GM12892 (cell line): Measurements from ENCODE around the gene UNCX.

Experiments used
- DNase-seq: peaks from one replicate; pipeline ENCODE4 v3.0.0; 2011; ENCODE audit not compliant: insufficient read length
- FAIRE-seq: peaks from 2 replicates; lab custom pipeline; 2011; peaks lifted over from hg19 to GRCh38; lab: Jason Lieb, UNC
- POLR2A ChIP-seq: IDR thresholded peaks from 2 replicates; pipeline ENCODE4 v1.6.1; 2011; ENCODE audit warnings: low read depth, low read length, control low read depth
- POLR2AphosphoS5 ChIP-seq: IDR thresholded peaks from 2 replicates; pipeline ENCODE4 v1.6.1; 2011; ENCODE audit warnings: low read depth, low read length, control low read depth
- TAF1 ChIP-seq: IDR thresholded peaks from 2 replicates; pipeline ENCODE4 v1.6.1; 2011; ENCODE audit warnings: low read depth, mild to moderate bottlenecking, control low read depth, low read length, borderline replicate concordance

The UNCX gene

GRCh38 chr7:1250901-1251300 lies 18.2 kb downstream of the UNCX start:
- no peak for TF ChIP-seq POLR2AphosphoS5
- no peak for TF ChIP-seq POLR2A
- no peak for TF ChIP-seq TAF1
- no peak for FAIRE-seq

GRCh38 chr7:1251796-1252539 lies 19.3 kb downstream of the UNCX start:
- TF ChIP-seq POLR2A = no peak
- no peak for TF ChIP-seq TAF1
- no peak for TF ChIP-seq POLR2AphosphoS5

More at GRCh38 chr7:1250901-1251300, 18.2 kb downstream of the UNCX start:
- DNase-seq = no peak

DNA sequence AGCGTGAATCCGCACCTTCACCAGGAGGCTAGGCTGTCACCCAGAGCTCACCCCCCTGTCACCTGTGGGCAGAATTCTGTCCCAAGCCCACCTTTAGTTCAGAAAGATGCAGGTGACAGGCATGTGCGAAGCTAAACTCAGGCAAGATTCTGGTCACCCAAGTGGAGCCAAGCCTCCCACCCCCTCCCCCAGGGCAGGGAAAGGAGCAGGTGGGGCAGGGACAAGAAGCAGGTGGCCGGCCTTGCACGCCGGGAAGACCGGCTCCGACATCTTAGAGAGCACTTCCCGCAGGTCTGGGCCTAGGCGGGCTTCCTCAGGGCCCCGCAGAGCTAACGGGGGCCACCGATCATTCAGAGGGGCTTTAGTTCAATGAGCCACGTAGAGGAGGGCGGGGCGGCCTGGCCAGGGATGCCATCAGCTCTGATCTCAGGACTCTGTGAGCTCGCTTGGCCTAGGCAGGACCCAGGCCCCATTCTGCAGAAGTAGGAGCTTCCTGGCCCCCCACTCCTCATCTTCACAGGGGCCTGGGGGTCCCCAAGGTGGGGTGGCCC lies 19.9 kb downstream of the UNCX start:
- no peak for DNase-seq
- FAIRE-seq = no peak
- no peak for TF ChIP-seq POLR2AphosphoS5
- TF ChIP-seq POLR2A = no peak
- no peak for TF ChIP-seq TAF1

More at GRCh38 chr7:1251796-1252539, 19.3 kb downstream of the UNCX start:
- DNase-seq (no peak), FAIRE-seq (no peak)

GRCh38 chr7:1253681-1254181 lies 21.1 kb downstream of the UNCX start:
- DNase-seq (no peak), FAIRE-seq (no peak)
- TF ChIP-seq POLR2AphosphoS5 (no peak), TAF1 (no peak), POLR2A (no peak)

GRCh38 chr7:1254281-1255079 lies 21.8 kb downstream of the UNCX start:
- TF ChIP-seq POLR2AphosphoS5 = no peak
- no peak for TF ChIP-seq TAF1
- TF ChIP-seq POLR2A = no peak
- FAIRE-seq (no peak), DNase-seq (no peak)

- FAIRE-seq (no peak), DNase-seq (no peak)
- no peak for TF ChIP-seq TAF1
- TF ChIP-seq POLR2AphosphoS5 = no peak
- no peak for TF ChIP-seq POLR2A
Measured at GRCh38 chr7:1255080-1255816, 22.6 kb downstream of the UNCX start.

DNA sequence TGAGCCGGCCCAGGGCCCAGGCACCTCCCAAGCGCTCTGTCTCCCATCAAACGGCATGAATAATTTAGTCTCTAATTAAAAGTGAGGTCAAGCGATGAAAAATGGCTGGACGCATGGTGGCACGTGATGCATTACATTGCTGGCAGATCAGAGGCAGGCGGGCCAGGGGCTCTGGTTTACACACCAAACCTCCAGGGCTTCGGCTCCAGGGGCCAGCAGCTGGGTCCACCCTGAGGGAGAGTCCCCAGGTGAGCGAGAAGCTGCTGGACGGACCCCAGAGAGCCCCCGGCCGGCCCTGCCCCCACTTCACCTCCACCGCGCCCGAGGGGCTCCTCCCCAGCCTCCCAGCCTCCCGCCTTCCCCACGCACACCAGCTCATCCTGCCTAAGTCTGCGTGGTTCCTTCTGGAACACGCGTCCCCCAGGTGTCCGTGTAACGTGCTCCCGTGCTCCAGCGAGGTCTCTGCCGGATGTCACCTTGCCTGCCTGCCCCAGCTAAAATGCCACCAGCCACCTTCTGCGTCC lies 23.2 kb downstream of the UNCX start:
- FAIRE-seq (no peak), DNase-seq (no peak)

DNA sequence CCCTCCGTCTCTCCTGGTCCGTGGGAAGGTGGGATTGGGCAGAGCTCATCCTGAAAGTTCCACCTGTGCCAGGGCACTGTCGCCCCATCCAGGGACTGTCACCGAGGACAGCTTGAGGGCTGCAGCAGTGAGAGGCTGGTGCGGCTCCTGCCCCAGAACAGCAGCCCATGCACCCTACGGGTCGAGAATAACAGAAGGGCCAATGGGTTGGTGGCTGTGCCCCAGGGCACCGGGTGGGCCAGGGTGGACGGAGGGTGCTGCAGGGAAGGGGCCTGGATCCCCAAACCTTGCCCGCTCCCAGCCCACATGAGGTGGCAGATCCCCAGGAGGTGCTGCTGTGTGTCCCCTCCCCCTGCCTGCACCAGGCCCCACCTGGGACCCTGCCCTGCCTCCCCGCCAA lies 23.9 kb downstream of the UNCX start:
- FAIRE-seq = no peak
- DNase-seq = no peak
- TF ChIP-seq POLR2AphosphoS5 (no peak), TAF1 (no peak), POLR2A (no peak)

More for the DNA sequence above, 23.2 kb downstream of the UNCX start:
- no peak for TF ChIP-seq POLR2A
- no peak for TF ChIP-seq TAF1
- TF ChIP-seq POLR2AphosphoS5 = no peak

DNA sequence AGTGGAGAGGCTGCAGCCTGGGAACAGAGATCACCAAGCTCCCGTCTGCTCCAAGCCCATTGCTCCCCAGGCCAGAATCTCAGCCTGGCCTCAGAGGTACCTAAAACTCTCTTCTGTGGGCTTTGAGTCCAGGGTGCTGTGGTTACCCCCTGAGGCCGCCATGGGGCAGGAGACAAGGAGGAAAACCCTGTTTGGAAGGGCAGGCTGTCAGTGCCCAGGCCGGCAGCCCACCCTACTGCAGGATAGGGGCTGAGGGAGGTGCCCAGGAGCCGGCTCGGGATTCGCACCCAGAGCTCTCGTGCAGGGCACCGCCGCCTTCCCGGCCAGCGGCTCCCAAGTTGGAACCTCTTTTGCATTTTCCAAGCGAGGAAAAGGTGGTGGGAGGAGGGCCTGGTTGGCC lies 24.5 kb downstream of the UNCX start:
- FAIRE-seq (no peak), DNase-seq (no peak)
- TF ChIP-seq POLR2AphosphoS5 (no peak), POLR2A (no peak), TAF1 (no peak)

DNA sequence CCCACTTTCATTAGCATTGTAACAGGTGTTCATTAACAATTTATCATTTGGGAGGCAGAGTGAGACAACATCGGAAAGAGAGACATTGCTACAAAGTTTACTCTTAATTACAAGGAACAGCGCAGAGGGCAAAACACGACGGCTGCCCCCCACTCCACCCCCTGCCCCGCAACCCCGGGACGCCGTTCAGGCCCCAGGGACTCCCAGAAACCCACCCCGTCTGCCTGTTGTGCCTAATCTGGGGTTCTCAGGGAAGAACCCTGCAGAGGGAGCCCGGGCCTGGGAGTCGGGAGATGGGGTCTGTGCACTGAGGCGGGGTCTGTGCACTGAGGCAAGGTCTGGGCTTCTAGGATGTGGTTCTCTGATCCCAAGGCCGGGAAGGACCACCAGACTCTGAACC lies 25.2 kb downstream of the UNCX start:
- no peak for TF ChIP-seq POLR2AphosphoS5
- DNase-seq (no peak), FAIRE-seq (no peak)

DNA sequence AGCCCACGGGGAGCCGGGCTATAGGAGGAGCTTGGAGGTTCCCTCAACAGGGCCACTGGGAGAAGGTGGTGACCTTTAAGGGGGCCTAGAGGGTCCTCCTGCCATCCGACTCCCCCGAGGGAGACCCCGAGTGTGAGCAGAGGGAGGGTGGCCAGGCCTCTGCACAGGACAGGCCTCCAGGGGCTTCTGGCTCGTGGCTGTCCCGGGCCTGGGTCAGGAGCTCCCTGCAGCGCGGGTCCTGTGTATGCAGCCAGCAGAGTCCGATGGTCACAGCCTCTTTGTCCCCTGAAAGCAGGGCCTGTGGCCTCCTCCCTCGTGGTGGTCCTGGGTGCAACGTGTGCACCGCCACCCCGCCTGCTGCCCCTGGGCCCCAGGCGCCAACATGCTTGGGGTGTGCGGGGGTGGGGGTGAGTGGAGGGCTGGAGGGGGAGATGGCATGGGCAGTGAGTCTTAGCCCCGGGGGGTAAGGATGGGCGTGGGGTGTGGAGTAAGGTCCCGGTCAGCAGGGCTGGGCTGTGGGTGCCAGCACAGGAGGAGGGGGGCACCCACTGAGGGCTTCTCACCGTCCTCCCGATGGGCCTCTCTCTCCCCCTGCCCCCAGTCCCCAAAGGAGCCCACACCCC lies 27.1 kb downstream of the UNCX start:
- DNase-seq (no peak), FAIRE-seq (no peak)
- TF ChIP-seq POLR2A (no peak), POLR2AphosphoS5 (no peak), TAF1 (no peak)
